Hindlimb muscle (tissue), 1 donor: ENCODE results near the gene OTOS. TPM values are rescaled to one million over a fixed set of nuclear protein-coding genes. Genes with fewer than 3 reads are reported as not detected.

Experiments used
- DNase-seq: peaks from one replicate; pipeline ENCODE4 v3.0.0-alpha.2; 2013
- polyA plus RNA-seq: library from polyadenylated mRNA; unstranded; fragments of 120-200 nt; gene quantifications from one replicate; pipeline ENCODE4 v1.2.1, GENCODE V29; 2013; ENCODE audit not compliant: insufficient read length

The OTOS gene
- polyA plus RNA-seq, 1 donor = not detected

DNA sequence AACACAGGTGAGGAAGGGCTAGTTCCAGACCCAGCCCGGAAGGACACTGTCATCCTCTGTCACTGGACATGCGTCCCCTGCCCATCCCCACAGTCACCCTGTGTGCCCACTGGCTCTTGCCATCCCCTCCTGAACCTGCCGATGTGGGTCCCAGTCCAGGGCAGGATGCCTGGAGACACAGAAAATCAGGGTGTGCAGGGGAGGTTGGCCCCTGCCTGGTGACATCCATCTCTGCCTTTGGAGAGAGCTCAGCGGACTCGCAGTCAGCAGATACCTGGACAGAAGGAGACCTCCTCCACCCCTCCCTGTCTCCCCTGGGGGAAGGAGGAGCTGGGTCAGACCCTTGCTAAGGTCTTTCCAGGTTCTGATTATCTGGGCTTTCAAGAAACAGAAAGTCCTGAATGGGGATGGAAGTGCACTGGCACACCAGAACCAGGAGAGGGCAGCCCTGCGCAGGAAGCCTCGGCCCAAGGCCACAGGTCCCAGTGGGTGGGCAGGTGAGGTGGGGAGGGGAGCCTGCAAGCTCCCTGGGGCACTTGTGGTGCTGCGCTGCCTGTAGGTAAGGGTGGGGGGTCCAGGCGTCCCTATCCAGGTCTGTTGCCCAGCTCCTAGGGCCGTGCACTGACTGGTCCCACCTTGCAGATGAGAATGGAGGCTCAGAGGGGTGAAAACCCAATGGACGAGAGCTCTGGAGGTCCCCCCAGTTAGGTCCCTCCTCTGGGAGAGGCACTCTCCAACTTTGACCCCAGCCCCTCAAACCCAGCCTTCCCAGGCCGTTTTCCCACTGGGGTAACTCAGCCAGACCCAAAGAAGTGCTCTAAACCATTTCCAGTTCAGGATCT lies 9.7 kb upstream of the OTOS start:
- DNase-seq = no peak

DNA sequence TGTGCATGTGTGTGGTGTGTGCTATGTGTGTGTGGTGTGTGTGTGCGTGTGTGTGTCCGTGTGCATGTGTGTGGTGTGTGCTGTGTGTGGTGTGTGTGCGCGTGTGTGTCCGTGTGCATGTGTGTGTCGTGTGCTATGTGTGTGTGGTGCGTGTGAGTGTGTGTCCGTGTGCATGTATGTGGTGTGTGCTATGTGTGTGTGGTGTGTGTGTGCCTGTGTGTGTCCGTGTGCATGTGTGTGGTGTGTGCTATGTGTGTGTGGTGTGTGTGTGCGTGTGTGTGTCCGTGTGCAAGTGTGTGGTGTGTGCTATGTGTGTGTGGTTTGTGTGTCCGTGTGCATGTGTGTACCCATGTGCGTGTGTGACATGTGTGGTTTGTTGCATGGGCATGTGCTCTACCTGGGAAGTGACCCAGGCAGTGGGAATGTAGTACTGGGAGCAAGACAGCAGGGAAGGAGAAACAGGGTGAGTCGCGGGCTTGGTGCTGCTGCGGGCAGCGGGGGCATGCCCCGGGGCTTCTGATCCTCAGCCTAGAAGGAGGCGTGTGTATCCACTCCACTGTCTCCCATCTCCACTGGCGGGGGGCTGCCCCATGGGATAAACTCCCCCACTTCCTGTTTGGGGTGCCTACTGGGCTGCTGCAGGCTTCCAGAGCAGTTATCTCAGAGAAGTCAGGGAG lies 7.6 kb upstream of the OTOS start:
- DNase-seq = no peak

DNA sequence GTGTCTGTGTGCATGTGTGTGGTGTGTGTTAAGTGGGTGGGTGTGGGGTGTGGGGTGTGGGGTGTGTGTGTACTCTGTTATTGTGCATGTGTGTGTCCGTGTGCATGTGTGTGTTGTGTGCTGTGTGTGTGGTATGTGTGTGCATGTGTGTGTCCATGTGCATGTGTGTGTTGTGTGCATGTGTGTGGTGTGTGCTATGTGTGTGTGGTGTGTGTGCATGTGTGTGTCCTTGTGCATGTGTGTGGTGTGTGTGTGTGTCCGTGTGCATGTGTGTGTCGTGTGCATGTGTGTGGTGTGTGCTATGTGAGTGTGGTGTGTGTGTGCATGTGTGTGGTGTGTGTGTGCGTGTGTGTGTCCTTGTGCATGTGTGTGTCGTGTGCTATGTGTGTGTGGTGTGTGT lies 6.9 kb upstream of the OTOS start:
- DNase-seq = no peak

DNA sequence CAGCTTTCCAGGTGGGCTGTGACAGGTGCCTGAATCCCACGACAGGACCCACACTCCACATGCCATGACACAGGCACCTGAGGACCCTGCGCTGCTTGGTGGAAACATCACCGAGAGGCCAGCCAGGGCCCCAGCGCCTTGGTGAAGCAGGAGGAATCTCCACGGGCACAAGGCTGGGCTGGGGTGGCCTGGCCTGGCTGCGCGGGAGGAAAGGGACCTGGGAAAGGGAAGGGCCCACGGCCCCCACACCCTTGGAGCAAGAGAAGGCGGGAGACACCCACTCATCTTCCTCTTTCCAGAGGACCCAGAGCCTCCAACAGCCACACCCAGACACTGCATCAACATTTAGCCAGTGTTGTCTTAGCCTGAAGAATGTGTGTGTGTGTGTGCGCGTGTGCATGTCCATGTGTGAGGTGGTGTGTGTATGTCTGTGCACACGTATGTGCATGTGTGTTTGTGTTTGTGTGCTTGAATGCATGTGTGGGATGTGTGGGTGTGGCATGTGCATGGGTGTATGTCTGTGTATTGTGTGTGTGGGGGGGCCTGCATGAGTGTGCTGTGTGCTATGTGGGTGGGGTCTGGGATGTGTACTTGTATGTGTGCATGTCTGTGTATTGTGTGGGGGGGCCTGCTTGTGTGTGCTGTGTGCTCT lies 6.3 kb upstream of the OTOS start:
- DNase-seq = no peak

DNA sequence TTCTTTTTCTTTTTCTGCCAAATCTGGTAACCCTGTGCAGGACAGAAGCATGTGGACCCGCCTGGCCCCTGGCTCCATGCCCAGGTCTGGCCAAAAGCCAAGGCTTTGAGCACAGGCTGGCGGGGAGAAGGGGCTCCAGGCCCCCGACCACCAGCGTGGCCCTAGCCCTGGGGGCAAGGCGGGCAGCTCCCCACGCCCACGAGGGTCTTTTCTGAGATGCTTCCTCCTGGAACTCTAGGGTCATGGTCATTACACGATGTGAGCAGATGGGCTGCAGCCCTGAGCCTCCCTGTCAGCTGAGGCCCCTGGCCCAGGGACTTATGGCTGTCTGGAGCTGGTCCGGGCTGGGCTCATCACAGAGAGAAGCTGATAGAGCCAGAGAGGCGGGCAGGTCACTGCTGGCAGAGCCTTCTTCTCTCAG lies 5.7 kb upstream of the OTOS start:
- no peak for DNase-seq

DNA sequence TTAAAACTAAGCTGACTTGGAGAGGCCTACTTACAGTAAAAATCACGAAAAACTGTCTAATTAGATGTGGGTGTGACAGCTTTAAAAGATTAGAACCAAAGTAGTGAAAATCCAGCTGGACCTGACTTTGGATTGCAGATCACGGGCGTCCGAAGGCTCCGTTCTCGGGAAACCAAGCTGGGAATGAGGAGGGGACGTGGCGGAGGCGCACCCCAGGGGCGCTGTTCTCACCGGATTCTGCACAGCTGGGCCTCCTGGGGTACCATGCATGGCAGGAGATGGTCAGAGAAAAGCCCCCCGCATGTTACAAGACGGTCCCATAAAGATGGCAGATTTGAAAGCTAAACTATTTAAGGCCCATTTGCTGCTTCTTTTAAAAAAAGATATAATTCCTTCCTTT lies 5.0 kb upstream of the OTOS start:
- DNase-seq = no peak

DNA sequence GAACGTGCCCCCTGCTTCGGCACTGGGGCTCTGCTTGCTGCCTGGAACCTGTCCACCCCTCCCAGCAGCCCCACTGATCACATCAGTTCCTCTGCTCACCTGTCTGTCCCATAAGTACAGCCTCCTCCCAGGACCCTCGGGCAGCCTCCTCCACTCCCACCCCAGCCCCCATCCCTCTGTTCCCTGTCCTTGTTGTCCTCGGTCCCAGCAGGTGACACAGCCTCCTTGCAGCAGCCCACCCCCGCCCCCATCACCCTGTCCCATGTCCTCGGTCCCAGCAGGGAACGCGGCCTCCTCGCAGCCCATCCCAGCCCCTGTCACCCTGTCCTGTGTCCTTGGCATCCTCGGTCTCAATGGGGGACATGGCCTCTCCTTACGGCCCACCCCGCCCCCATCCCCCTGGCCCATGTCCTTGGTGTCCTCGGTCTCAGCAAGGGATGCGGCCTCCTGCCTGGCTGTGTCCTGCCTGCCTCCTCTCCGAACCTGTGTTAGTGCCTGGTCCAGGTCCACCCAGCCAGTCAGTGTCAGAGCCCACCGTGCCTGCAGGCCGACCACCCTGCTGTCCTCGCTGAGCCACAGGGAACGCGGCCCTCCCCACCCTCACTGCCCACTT lies 4.3 kb upstream of the OTOS start:
- no peak for DNase-seq

DNA sequence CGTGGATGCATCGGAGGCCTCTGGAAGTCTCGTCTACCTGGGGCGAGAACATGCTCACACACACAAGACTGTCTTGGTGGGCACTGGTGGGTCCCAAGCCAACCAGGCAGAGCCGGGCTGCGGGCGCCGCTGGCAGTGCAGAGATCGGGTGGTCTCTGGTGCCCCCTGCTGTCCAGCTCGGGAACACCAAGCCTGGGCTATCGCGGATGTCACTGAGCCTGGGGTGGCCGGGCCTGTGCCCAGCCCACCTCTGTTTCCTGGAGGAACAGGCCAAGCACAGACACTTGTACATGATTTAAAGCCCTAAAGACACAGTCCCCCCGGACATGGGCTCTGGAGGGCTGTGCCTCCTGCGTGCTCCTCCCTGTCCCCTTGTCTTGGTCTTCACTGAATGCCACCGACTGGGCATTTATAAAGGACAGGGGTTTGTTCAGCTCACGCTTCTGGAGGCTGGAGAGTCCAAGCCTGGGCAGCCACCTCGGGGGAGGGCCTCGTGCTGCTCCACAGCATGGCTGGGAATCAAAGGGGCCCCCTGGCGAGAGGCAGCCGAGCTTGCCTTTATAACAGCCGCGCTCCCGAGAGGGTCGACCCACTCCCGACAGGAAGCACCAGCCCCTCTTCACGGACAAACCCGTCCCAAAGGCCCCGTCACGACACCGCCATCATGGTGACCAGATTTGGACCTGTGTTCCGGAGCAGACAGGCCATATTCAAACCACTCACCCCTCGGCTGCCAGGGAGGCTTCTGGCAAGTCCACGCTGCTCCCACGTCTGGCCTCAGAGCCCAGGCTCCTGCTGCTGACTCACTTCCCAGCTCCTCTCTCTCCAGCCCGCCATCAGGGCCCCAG lies 3.6 kb upstream of the OTOS start:
- DNase-seq = peak; percentile 65

DNA sequence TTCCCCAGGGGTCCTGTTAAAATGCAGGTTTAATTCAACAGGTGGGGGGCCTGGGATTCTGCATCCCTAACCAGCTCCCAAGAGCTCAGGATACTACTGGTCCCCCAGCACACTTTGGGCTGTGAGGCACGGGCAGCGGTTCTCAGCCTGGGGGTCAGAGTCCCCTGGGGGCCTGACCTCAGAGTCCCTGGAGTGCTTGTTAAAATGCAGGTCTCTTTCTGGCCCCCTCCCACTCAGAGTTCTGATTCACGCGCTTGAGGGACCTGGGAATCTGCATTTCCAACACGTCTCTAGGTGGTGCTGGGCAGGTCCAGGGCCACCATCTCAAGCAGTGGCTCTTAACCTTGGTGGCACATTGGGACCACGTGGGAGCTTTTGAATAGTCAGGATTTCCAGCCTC lies 2.8 kb upstream of the OTOS start:
- DNase-seq = no peak

DNA sequence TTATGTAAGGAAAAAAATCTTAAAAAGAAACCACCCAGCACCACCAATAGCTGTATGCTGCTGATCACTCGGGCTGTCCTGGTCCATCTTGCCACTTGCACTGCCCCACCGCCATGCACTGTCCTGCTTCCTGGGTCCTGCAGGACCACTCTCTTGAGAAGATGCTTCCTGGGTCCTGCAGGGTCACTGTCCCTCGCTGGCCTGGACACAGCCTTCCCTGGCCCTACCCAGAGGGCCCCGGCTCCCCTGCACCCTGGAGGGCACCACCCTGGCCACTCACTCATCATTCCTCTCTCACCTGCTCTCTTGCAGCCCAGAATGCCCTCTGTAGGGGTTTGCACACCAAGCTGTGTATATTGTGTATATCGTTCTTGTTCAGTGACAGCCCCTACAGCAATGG lies 2.4 kb upstream of the OTOS start:
- no peak for DNase-seq

DNA sequence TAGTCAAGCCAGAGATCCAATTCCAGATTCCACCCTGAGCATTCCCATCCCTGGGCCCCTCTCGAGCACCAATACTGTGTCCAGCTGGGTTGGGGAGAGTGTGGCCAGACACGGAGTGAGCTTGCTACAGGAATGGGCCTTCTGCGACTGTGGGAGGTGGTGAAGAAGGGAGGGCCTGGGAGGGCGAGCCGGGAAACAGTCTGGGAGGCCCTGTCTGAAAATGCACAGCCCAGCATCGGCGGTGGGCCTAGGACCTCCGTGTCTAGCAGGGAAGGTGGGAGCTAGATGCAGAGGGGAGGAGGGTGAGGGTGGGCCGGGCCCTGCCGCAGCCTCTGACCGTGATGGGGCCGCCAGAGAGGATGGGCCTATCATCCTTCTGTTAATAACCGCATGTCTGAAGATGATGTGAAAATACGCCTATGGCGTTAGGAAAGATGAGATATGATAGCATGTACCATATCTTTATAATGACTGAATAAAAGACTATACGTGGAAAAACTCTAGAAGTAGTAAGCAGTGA lies 1.9 kb upstream of the OTOS start:
- DNase-seq = no peak

DNA sequence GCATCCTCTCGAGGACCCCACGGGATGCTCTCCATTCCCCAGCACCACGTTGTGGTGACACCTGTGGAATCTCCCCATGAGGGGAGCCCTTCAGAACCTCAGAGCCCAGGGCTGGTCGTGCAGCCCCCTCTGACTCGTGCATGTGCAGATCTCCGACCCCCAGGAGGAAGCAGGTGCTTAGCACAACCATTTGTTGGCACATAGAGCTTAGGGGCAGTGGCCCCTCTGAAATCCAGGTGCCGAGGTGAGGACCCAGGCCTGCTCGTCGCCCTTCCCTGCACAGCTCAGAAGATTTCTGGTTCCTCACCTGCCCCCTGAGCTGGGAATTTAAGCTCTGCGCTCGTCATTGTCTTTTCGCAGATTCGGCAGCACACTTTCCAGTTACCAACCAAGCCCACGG lies 1.3 kb upstream of the OTOS start:
- DNase-seq = no peak

DNA sequence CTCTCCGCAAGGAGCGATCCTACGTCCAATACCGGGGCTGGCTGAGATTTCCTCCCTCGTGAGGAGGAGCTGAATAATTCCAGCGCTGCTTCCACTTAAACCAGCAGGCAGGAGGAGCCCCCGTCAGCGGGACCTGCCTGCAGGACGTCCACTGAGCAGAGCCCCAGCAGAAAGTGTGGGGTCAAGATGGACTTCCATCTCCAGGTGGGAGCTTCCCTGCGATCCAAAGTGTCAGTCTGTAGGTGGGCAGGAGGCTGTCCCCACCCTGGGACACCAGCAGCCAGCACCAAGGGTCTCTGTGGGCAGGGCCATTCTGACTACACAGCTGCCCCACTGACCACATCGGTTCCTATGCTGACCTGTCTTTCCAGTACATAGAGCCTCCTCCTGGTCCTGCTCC lies 462 bp upstream of the OTOS start:
- no peak for DNase-seq

DNA sequence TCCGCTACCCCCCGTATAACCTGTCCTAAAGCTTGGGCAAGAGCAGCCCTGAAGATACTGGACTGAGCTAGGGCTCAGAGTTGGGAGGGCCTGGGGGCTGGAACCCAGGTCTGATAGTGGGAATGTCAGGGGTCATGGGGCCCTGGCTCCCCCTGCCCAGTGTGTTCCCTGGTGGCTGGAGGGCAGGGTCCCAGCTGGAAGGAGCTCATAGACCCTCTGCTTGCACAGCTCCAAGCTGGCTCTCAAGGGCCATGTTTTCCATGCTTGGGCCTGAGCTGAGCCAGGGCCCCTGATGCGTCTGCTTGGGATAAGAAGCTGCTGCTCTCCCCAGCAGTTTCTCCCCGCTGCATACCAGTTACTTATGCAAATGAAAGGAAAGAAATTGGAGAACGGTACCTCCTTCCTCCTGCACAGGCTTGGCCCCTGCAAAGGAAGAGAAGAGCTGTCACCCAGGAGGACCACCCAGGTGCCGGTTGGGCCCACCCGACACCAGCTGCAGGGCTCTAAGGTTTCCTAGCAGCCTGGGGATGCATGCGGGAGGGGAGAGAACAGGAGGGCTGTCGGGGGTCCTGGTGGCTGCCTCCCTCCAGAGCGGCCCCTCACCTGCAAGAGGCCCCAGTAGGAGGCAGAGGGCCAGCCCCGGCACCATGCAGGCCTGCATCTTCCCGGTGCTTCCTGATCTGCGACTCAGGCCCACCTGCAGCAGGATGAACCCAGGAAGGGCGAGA lies 628 bp downstream of the OTOS start:
- no peak for DNase-seq

DNA sequence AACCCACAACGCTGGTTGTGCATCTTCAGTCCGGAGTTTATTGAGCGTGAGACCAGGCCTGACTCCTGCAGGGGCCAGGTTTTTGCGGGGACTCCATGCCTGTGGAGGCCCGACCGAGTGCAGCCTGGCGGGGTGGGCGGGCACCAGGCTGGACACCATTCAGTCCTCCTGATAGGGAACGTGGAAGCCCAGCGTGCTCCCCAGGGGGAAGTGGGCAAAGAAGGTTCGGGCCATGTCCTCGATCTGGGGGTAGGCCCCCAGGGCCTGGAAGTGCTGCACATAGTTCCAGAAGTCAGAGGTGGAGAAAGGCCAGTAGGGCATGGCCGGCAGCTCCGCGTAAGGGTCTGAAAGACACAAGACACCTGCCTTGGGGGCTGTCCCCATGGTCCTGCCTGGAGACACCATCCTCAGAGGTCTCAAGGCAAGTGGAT lies 1.4 kb downstream of the OTOS start:
- DNase-seq = no peak

DNA sequence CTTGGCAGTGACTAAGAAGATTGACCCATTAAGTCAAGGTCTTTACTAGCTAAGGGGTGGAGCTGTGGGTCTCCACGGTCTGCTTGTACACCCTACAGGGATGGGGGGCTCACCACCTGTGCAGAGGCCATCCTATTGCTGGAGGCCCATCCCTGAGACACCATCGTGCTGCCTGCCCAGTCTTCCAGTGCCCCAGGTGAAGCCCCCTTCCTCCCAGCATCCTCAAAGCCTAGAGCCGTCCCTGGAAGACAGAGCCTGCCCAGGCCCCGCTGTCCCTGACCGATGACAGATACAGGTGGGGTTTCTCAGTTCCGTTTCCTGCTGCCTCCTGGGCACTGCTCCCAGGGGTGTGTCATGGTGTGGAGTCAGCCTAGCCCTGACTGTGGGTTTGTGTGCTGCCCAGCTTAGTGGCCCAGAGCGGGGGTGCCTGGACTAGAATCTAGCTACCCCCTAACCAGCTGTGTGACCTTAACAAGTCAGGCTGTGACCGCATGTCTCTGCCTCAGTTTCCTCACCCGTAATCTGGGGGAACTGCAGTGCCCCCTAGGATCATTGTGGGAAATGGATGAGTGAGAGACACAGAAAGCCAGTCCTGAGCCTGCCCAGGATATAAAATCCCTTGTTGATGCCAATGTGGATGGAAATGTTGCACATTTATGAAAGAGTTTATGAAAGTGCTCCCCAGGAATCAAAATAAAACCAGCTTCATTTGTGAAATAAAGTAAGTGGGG lies 2.0 kb downstream of the OTOS start:
- DNase-seq = no peak

DNA sequence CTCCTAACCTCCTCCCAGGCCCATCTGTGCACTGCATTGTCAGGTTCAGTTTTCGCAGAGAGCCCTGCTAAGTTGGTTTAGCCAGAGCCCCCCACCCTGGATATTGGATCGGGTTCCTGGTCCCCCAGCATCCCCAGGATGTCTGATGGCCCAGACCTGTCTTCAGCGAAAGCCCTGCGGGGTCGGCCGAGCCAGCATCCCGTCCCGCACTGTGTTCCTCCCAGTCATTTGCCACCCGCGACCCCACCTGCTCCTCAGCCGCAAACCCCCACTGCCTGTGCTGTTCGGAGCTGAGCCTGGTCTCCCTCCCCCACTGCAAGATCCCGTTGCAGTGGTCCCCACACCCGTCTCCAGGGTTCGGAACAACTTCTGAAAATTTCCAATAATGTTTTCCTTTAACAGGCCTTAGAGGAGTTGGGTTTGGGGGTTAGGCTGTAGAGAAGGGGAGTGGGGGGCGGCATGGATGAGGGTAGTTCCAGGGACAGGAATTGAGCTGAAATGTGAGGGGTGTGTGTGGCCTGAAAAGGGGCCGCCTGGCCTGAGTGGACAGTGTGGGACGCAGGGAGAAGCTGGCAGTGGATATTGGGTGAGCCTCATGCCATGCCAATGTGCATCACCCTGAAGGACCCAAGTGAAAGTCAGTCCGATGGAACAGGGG lies 2.7 kb downstream of the OTOS start:
- no peak for DNase-seq

DNA sequence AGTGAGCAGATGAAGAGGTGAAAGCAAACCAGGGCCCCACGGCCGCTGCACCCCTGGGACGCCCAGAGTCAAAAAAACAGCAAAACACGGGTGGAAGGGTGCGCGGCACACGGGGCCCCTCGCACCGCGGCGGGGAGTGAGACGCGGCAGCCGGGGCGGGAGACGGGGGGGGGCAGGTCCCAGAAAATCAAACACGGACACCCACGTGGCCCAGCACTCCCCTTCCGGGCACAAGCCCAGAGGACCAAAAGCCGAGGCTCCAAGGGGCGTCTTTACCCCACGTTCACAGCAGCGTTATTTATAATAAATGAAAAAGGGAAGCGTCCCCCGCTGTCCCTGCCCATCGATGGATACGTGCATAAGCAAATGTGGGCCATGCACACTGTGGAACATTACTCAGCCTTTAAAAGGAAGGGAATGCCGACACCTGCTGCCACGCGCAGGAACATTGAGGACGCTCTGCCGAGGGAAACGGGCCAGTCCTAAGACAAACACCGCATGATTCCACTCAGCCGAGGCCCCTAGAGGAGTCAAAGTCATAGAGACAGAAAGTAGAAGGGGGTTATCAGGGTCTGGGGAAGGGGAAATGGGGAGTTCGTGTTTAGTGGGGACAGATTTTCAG lies 3.7 kb downstream of the OTOS start:
- DNase-seq = no peak

DNA sequence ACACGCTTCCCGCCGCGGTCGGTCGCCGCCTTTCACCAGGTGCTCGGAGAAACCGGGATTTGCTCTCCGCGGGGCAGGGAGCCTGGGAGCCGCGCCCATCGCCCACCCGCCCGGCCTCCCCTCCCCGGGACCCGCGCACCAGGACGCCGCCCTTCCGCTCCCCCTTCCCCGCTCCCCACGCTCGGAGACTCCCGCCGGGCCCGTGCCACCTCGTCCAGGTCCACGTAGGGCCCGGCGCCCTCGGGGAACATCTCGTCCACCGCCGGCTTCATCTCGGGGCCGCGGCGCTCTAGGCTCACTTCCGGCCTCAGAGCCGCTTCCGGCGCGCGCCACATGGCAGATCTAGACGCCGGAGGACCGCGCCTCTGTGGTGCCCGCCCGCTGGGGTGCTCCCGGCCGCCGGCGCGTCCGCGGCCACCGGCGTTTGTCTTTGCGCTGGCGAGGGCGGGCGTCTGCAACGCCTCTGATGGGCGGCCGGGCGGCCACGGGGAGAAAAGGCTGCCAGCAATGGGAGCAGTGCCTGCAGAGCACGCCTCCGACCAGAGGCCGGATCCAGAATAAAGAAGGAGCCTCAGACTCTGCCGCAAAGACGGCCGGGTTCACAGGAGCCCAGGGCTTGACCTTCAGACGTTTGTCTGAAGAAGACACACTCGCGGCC lies 4.3 kb downstream of the OTOS start, which contains the start of gene COPS9:
Gene COPS9 (minus strand): TSS at position 293 of the 658 bp plus-strand sequence. CDS start 21 bp downstream, at position 272.
- DNase-seq = peak; percentile 89
